Measurements from ENCODE around the gene SPR. TPM values are rescaled to one million over a fixed set of nuclear protein-coding genes. Genes with fewer than 3 reads are reported as not detected.

The SPR gene
- total RNA-seq, 1 donor from 2014 or later = 53.5 TPM

DNA sequence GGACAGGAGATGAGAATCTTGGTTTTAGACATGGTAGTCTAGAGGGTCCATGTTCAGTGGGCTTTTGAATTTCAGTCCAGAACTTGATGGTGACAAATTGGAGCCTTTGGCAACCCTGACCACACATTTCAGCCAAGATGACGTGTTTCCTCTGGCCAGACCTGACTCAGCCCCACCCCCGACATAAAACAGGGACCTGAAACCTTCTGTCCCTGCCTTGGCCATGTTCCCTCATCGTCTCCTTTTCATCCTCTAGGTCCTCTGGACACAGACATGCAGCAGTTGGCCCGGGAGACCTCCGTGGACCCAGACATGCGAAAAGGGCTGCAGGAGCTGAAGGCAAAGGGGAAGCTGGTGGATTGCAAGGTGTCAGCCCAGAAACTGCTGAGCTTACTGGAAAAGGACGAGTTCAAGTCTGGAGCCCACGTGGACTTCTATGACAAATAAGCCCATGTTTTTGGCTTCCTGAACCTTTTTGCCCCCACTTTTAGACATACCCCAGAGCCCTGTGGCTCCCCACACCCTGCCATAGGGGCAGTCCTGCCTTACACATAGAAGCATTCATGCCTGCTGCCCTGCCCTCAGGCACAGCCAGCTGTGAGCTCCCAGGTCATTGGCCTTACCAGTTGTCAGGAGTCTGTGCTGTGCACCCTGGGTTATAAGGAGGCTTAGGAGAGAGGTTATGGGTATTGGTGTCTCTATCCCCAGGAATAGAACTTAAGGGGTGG lies 4.0 kb downstream of the SPR start:
- Histone ChIP-seq H3K9me3 (replicated peaks) (no peaks in the 10 kb centered on the region), H3K27ac (replicated peaks) (no peak overlapping the region), H3K36me3 (peaks cover 22% of the 10 kb centered on the region), H3K27me3 (ENCODE audit: low read depth) (peaks cover 22% of the 10 kb centered on the region), H3K4me1 (peaks cover 56% of the 10 kb centered on the region), H3K4me3 (no peak overlapping the region)
- intact Hi-C loops (cut with micrococcal nuclease) = loop anchor here (5.0 to 10.0 kb wide), 2 partner anchors 84 to 271 kb away; no protein-coding TSS in a partner anchor
- TF ChIP-seq, protein P1, sequence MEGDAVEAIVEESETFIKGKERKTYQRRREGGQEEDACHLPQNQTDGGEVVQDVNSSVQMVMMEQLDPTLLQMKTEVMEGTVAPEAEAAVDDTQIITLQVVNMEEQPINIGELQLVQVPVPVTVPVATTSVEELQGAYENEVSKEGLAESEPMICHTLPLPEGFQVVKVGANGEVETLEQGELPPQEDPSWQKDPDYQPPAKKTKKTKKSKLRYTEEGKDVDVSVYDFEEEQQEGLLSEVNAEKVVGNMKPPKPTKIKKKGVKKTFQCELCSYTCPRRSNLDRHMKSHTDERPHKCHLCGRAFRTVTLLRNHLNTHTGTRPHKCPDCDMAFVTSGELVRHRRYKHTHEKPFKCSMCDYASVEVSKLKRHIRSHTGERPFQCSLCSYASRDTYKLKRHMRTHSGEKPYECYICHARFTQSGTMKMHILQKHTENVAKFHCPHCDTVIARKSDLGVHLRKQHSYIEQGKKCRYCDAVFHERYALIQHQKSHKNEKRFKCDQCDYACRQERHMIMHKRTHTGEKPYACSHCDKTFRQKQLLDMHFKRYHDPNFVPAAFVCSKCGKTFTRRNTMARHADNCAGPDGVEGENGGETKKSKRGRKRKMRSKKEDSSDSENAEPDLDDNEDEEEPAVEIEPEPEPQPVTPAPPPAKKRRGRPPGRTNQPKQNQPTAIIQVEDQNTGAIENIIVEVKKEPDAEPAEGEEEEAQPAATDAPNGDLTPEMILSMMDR (IDR thresholded peaks at IDR 0.05; ENCODE audit: borderline replicate concordance) = no peak
- no peak for DNase-seq

- H3K4me1 ChIP-seq = peaks cover 45% of the 10 kb centered on the region
- no peaks in the 10 kb centered on the region for H3K9me3 ChIP-seq (replicated peaks)
- DNase-seq = peak; percentile 64
- peaks cover 22% of the 10 kb centered on the region for H3K36me3 ChIP-seq
- TF ChIP-seq, protein P1 (IDR thresholded peaks at IDR 0.05; ENCODE audit: borderline replicate concordance) = peak; percentile 81
- intact Hi-C loops (cut with micrococcal nuclease) = loop anchor here (5.0 to 10.0 kb wide), 2 partner anchors 82 to 270 kb away; no protein-coding TSS in a partner anchor
- no peak overlapping the region for H3K27ac ChIP-seq (replicated peaks)
- H3K27me3 ChIP-seq (ENCODE audit: low read depth) = peaks cover 36% of the 10 kb centered on the region
- no peak overlapping the region for H3K4me3 ChIP-seq
Measured at GRCh38 chr2:72892506-72893173, 5.4 kb downstream of the SPR start.

DNA sequence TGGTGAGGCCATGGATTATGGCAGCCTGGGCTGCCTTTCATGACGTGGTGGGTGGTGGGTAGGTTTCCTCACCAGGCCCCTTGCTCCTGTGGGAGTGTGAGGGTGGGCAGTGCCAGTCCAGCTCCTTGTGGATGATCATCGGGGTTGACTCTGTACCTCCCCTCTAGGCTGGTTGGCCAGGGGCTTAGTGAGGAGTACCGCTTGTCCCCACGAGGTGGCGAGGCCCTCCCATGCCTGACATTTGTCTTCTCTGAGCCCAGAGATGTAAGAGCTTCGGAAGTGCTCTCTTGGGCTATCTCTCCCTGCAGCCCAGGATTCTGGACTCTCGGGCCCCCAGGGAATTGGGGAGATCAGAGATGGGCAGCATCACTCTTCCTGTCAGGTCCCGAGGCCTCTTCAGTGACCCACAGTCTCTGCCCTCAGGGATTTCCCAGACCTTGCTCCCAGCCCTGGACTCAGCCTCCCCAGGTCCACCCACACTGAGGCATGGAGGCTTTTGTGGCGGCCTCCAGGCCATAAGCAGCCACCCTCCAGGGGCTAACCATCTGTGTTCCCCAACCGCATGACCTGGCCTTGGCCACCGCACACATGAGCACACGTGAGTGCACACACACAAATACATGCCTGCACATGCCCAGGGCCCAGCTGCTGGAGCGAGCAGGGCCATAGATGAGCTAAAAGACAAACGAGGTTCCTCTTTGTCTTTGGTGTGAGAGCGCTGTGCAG lies 6.5 kb downstream of the SPR start:
- DNase-seq = peak; percentile 36
- no peak overlapping the region for H3K4me3 ChIP-seq
- no peak overlapping the region for H3K27ac ChIP-seq (replicated peaks)
- intact Hi-C loops (cut with micrococcal nuclease) = loop anchor here (5.0 to 10.0 kb wide), 2 partner anchors 81 to 269 kb away; no protein-coding TSS in a partner anchor
- TF ChIP-seq, protein P1 (IDR thresholded peaks at IDR 0.05; ENCODE audit: borderline replicate concordance) = peak; percentile 72
- peaks cover 34% of the 10 kb centered on the region for H3K4me1 ChIP-seq
- H3K36me3 ChIP-seq = peaks cover 22% of the 10 kb centered on the region
- H3K9me3 ChIP-seq (replicated peaks) = no peaks in the 10 kb centered on the region
- H3K27me3 ChIP-seq (ENCODE audit: low read depth) = peaks cover 47% of the 10 kb centered on the region

DNA sequence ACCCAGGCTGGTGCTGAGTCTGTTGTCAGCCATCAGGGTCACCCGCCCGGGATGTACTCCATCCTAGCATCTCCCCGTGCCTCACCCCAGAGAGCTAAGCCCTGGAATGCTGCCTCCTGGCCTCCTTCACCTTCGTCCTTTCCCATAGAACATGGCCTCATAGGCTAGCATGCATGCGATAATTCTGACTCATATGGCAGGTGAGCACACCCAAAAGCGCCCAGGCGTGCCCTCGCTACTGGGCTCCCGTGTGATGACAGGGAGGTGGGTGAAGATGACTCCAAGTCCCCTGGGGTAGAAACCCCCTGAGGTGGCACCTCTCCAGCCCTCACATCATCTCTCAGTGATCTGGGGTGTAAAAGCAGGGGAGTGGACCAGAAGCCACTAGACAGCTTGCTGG lies 7.3 kb downstream of the SPR start:
- Histone ChIP-seq H3K36me3 (peaks cover 22% of the 10 kb centered on the region), H3K27me3 (ENCODE audit: low read depth) (peaks cover 54% of the 10 kb centered on the region), H3K9me3 (replicated peaks) (no peaks in the 10 kb centered on the region), H3K27ac (replicated peaks) (no peak overlapping the region), H3K4me3 (no peak overlapping the region), H3K4me1 (peaks cover 26% of the 10 kb centered on the region)
- intact Hi-C loops (cut with micrococcal nuclease) = loop anchor here (5.0 to 10.0 kb wide), 2 partner anchors 80 to 268 kb away; no protein-coding TSS in a partner anchor
- TF ChIP-seq, protein P1 (IDR thresholded peaks at IDR 0.05; ENCODE audit: borderline replicate concordance) = no peak
- no peak for DNase-seq

DNA sequence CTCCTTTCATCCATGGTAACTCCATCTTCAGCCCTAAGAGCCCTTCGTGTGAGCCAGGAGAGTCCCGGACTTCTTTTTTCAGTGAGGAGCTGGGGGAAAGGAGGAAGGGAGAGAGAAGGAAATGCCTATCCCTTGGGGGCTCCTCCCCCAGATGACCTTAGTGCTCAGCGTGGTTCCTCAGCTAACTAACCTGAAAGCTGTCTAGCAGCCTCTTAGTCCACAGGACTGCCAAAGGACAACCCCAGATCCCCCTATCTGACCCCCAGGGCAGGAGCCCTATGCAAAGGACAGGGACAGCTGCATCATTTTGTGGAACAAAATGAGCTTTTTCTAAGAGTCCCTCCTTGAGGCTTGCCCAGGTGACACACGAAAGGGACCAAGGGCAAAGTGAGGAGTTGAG lies 7.9 kb downstream of the SPR start:
- H3K4me1 ChIP-seq = peaks cover 20% of the 10 kb centered on the region
- intact Hi-C loops (cut with micrococcal nuclease) = loop anchor here (10.0 kb wide), 1 partner anchor 80 kb away; no protein-coding TSS in a partner anchor
- H3K27ac ChIP-seq (replicated peaks) = no peak overlapping the region
- no peak overlapping the region for H3K4me3 ChIP-seq
- peaks cover 60% of the 10 kb centered on the region for H3K27me3 ChIP-seq (ENCODE audit: low read depth)
- H3K9me3 ChIP-seq (replicated peaks) = no peaks in the 10 kb centered on the region
- TF ChIP-seq, protein P1 (IDR thresholded peaks at IDR 0.05; ENCODE audit: borderline replicate concordance) = no peak
- DNase-seq = no peak
- peaks cover 18% of the 10 kb centered on the region for H3K36me3 ChIP-seq
